ELF-1 (cell line): ENCODE results near the gene MAVS.
A peak's percentile ranks its signal among the peaks of the same experiment; 100 is the strongest.
"Not testable (repeated sequence)": the region's sequence is repeated elsewhere in the genome, so short reads cannot be mapped to it uniquely, and the experiment has no call there.

Source experiments
- DNase-seq: peaks from one replicate; pipeline ENCODE4 v3.0.0-alpha.2; 2016; ENCODE audit warnings: low read depth, low spot score

MAVS gene

DNA sequence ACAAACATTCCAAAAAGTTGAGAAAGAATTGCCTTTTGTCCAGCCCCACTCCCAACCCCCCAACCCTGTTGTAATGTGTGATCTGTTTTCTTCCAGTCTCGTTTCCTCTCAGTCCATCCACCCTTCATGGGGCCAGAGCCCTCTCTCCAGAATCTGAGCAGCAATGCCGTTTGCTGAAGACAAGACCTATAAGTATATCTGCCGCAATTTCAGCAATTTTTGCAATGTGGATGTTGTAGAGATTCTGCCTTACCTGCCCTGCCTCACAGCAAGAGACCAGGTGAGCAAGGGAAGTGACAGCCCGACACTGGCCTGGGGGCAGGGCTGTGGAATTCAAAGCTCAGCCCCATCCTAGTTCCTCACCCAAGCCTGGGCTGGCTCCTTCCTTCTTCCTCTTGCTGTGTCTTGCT is 7.8 kb downstream of the MAVS start:
- peak; percentile 74 for DNase-seq

DNA sequence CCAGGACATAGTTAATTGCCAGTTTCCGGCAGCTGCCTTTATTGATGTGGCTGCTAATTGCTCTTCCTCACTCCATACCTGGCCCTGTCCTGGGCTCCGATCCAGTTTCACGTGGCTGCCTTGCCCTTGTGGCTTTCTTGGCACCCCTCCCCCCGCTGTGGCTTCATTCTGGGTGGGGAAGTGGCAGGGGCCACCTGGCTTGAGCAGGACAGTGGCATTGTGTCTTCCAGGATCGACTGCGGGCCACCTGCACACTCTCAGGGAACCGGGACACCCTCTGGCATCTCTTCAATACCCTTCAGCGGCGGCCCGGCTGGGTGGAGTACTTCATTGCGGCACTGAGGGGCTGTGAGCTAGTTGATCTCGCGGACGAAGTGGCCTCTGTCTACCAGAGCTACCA is 10.8 kb downstream of the MAVS start:
- no peak for DNase-seq

DNA sequence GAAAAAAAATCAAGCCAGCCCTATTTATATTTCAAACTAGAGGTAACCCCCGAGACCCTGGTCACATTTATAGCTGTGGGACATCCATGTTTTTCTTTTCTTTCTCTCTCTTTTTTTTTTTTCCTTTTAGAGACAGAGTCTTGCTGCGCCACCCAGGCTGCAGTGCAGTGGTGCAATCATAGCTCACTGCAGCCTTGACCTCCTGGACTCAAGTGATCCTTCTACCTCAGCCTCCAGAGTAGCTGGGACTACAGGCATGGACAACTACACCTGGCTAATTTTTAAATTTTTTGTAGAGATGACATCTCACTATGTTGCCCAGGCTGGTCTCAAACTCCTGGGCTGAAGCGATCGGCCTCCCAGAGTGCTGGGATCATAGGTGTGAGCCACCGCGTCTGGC is 12.1 kb downstream of the MAVS start:
- no peak for DNase-seq

DNA sequence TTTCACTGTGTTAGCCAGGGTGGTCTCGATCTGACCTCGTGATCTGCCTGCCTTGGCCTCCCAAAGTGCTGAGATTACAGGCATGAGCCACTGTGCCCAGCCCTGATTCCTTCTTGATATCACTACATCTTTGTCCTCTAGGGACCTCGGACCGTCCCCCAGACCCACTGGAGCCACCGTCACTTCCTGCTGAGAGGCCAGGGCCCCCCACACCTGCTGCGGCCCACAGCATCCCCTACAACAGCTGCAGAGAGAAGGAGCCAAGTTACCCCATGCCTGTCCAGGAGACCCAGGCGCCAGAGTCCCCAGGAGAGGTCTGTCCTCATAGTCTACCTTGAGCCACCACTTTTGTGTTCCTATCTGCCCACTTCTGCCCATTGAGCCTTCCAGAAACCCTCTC is 14.6 kb downstream of the MAVS start:
- DNase-seq: no peak

DNA sequence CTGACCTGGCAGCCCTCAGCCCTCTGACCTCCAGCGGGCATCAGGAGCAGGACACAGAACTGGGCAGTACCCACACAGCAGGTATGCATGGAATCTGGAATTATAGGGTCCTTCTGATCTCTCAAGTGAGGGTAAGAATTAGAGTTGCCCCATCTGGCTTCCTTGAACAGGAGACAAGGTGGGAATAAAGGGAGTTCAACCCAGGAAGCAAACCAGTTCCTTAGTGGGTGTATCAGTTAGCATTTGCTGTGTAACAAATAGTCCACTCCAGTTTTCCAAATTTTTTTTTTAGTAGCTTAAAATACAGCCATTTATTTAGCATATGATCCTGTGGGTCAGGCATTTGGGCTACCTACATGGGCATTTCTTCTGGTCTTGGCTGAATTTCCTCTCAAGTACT is 15.7 kb downstream of the MAVS start:
- DNase-seq: no peak

DNA sequence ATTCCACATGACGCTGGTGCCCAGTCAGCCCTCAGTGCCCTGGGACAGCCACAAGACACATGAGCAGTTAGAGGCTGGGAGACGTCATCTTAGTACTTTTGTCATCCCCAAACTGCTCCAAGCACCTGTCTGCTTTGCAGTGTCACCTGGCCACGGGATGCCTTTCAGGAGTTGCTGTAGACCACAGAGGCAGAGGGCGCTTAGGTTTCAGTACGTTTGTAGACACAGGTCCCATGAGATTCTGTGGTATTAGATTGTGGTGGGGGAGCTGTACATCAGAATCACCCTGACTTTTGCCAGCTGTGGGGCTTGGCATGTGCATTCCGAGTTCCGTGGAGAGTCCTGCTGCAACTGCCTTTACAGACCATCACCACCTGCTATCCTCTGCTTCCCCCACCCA is 16.7 kb downstream of the MAVS start:
- no peak for DNase-seq

DNA sequence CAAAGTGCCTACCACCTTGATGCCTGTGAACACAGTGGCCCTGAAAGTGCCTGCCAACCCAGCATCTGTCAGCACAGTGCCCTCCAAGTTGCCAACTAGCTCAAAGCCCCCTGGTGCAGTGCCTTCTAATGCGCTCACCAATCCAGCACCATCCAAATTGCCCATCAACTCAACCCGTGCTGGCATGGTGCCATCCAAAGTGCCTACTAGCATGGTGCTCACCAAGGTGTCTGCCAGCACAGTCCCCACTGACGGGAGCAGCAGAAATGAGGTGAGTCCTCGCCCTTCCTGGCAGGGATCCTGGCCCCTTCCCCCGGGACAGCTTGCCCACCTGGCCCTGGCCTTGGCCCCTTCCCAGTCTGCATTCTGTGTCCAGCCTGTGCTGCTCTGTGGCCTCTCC is 17.9 kb downstream of the MAVS start:
- DNase-seq: no peak

DNA sequence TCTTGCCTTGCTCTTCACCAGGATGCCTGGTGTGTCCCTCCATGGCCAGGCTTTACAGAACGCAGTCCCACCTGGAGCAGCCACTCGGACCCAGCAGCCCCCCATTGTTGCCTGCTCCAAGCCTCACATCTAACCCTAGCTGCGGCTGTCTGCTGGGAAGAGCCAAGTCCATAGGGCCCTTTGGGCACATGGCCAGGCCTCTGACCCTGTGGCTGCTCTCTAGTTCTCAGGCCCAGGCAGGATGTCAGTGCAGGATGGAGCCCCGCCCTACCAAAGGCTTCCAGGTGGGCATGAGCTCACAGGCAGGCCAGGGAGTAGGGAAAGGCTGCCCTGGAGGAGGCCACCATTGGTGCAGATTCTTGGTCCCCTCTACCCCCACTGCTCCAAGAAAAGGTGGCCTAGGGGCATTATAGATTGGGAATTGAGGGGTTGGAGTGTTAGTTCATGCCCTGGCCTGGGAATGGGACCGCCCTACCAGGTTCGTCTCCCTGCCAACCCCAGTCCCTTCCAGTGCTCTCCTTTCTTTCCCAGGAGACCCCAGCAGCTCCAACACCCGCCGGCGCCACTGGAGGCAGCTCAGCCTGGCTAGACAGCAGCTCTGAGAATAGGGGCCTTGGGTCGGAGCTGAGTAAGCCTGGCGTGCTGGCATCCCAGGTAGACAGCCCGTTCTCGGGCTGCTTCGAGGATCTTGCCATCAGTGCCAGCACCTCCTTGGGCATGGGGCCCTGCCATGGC is 18.7 kb downstream of the MAVS start:
- no peak for DNase-seq

DNA sequence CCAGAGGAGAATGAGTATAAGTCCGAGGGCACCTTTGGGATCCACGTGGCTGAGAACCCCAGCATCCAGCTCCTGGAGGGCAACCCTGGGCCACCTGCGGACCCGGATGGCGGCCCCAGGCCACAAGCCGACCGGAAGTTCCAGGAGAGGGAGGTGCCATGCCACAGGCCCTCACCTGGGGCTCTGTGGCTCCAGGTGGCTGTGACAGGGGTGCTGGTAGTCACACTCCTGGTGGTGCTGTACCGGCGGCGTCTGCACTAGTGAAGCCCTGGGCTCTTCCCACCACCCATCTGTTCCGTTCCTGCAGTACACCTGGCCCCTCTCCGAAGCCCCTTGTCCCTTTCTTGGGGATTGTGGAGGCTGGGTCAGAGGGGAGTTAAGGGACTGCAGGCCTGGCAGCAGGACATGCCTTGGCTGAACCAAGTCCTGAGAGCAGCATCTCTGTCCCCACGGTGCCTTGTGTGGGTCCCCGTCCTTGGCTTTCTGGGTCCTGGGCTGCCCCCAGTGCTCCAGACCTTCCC is 19.3 kb downstream of the MAVS start:
- no peak for DNase-seq

DNA sequence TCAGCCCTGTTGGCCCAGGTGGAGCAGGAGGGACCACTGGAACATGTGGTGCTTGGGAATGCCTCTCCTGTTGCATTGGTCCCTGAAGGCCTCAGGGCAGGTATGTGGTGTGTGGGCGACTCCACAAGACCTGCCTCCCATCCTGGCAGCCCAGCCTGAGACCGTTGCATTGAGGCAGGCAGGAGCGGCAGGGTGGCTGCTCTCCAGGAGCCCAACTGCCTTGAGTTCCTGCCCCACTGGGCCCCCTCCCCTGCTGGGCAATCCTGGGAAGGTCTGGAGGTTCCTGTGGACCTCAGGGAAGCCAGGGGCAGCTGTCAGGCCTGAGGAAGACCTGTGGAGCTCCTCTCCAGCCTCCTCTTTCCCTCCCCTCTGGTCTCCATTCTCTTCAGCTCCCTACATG is 19.8 kb downstream of the MAVS start:
- peak; percentile 59 for DNase-seq

DNA sequence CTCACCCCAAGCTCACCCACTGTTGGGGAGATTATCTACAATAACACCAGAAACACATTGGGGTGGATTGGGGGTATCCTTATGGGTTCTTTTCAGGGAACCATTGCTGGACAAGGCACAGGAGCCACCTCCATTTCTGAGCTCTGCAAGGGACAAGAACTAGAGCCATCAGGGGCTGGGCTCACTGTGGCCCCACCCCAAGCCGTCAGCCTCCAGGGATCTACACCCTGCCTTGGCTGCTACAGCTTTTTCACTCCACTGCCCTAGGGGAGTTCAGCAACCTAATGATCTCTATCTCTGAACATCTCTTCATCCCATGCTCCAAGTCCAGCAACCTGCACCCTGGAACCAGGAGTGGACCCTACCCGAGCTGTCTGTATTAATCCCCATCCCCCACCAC is 21.2 kb downstream of the MAVS start:
- no peak for DNase-seq

DNA sequence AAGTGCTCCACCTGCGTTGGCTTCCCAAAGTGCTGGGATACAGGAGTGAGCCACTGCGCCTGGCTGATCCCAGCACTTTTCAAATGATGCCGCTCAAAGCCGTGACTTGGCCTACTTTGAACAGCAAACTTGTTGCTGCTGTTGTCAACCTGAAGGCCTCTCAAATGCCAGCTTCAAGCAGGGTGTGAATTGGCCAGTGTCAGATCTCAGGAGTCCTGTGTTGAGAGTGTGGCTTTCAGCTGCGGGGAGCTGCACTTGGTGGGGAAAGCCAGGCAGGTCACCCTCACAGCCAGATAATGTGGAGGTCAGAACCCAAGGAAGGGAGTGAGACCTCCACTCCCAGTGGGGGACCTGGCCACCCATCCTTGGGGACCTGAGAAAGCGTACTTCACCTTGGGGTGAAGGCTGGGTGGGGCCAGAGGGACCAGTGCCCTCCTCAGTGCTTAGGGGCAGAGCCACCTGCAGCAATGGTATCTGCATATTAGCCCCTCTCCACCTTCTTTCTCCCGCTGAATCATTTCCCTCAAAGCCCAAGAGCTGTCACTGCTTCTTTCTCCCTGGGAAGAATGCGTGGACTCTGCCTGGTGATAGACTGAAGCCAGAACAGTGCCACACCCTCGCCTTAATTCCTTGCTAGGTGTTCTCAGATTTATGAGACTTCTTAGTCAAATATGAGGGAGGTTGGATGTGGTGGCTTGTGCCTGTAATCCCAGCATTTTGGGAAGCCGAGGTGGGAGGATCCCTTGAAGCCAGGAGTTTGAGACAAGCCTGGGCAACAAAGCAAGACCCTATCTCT is 23.4 kb downstream of the MAVS start:
- DNase-seq: no peak

DNA sequence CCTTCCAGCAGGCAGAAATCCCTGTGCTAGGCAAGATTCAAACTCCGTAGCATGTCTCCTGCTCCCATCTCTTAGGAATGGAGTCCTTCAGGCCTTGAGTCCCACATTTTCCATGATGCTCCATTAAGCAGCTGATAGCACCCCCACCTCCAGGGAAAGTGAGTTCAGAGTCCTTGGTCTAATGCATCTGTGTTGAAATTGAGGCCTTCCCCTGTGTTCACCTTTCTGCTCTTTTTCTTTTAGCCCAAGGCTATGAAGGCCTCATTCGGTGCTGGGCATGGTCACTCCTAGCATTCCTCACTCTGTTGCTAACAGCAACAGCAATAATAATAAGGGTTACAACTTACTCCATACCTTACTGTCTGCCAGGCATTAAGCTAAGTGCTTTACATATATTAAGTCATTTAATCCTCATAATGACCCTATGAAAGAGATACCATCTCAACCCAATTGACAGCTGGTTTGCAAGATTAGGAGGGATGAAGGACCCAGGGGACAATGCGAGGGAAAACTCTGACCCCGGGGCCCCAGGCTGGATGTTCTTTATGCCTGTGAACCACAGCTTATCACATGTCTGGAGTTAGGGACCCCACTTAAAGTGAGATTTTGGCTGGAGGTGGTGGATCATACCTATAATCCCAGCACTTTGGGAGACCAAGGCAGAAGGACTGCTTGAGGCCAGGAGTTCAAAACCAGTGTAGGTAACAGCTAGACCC is 25.1 kb downstream of the MAVS start:
- DNase-seq: peak; percentile 44

DNA sequence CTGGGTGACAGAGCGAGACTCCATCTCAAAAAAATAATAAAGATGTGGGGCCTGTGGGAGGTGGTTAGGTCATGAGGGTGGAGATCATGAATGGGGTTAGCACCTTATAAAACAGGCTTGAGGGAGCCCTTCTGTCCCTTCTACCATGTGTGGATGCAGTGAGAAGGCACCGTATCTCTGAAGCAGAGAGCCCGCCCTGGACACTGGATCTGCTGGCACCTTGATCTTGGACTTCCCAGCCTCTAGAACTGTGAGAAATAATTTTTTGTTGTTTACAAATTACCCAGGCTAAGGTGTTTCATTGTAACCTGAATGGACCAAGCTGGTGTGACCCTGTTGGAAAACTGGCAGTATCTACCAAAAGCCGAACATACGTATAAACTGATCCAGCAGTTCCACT is 26.9 kb downstream of the MAVS start:
- no peak for DNase-seq

DNA sequence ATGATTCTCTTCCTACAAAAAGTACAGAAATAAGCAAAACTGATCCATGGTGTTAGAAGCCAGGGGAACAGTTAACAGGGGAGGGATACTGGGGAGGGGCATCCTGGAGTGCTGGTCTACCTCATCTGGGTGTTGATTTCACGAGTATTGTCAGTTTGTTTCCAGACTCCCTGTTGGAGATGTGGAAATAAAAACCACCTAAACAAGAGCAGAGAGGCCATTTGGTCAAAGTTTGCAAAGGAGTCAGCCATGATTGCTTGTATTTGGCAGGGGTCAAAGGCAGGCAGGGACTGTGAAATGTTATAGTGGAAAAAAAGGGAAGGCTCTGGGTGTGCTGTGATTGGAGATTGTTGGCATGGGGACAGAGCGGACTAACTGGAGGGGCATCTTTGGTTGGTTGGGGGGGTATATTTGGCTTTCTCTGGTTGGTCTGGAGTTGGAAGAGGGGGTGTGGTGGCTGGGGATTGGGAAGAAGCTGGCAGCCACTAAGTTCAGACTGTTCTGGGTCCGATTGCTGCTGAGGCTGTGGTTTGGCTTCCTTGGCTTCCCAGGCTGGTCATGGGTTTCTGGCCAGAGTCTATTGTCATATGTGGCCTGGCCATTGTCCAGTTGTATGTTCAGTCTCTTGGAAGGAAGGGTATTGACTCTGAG is 27.7 kb downstream of the MAVS start:
- no peak for DNase-seq

DNA sequence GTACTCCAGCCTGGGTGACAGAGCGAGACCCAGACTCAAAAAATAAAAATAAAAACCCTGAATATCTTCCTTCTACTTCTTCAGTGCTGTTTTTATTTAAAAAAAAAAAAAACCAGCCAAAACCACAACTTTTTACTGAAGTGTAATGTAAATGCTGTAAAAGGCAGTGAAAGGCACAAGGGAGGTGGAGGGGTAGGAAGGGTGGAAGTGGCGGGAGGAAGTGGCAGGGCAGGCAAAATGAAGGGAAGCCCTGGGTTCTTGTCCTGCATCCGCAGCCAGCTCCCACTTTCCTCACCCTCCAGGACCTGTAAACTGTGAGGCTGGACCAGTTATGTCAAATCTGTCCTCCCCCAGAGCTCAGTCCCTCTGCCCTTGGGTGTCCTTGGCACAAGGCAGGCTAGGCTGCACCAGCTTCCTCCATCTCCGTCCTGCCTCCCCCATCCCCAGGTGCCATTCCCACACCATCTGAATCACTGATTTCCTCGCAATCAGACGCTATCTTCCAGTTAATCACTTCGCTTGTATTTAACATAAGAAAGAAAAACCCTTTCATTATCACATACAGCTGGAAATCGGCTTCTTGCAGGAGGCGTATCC is 28.8 kb downstream of the MAVS start:
- DNase-seq: no peak

DNA sequence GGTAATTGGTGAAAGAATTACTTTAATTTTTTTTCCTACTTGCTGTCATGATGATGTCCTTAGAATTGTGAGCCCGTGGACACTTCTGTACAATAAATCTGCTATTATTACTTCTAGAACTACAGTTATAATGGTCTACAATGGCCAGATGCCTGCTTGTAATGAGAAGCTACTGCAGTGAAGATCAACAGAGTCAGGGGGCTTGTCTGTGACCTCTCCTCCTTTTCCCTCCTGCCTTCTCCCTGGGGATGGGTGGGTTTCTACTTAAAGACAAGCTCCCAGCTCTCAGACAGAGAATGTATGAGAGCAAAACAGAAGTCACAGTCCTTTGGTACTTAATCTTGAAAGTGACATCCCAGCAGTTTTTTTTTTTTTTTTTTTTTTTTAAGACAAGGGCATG is 29.4 kb downstream of the MAVS start:
- DNase-seq: no peak

DNA sequence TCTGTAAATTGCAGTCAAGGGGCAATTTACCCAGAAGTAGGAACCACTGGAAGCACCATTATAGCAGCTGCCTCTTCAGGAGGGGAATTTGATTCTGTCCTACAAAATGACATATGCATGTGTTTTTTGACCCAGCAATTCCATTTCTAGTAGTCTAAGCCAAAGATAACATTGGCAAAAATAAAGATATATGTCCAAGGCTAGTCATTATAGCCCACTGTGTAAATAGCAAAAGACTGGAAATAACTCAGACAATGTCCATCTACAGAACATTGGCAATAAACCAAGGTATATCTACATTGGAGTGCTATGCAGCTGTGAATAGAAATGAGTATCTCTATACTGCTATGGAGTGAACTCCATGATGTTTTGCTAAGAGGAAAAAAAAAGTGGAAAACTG is 30.0 kb downstream of the MAVS start:
- no peak for DNase-seq

DNA sequence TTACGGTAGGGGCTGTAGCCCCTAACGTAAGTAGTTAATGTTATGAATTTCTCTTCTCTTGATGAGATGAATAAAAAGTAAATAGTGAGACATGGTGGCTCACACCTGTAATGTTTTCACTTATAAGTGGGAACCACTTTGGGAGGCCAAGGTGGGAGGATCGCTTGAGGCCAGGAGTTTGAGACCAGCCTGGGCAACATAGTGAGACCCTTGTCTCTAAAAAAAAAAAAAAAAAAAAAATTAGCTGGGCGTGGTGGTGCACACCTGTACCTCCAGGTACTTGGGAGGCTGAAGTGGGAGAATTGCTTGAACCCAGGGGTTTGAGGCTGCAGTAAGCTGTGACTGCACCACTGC is 32.3 kb downstream of the MAVS start:
- DNase-seq: not testable (repeated sequence)

DNA sequence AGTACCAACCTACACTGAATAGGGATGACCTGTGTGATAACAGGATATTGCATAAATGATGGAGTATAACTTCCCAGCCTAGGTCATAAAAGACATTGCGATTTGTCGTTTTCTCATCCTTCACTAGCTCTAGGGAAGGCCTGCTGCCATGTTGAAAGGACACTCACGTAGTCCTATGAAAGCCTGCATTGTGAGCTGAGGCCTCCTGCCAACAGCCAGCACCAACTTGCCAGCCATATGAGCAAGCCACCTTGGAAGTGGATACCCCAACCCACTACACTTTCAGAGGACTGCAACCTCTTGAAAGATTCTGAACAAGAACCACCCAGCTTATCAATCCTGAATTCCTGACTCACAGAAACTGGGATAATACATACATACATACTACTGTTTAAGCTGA is 39.1 kb downstream of the MAVS start:
- no peak for DNase-seq

DNA sequence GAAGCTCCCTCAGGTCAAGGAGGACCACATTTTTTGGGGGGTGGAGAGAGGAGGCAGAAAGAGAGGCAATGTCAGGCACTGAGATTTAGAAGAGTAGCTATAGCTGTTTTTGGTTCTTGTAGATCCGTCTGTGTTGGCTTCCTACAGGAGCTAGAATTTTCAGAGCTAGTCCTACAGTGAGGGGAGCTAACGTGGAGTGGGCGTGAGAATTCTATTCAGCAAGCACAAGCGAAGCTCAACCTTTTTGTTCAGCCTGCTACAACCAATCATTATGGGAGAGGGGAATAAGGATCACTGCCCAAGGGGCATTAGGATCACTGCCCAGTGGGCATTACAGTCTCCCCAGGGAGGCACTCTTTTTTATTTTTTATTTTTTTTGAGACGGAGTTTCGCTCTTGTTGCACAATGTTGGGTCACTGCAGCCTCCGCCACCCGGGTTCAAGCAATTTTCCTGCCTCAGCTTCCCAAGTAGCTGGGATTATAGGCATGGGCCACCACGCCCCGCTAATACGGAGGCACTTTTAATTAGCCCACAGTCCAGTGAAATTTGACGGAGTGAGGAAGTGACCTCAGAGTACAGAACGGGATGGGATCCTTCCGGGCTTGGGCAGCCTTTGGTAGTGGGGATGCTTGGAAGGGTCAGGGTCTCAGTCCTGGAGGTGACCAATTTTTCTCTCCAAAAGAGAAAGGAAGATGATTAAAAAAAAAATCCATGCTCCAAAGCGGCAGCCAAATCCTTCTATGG is 41.4 kb downstream of the MAVS start:
- DNase-seq: no peak
